ENCODE data around the gene MDGA2.

DNA sequence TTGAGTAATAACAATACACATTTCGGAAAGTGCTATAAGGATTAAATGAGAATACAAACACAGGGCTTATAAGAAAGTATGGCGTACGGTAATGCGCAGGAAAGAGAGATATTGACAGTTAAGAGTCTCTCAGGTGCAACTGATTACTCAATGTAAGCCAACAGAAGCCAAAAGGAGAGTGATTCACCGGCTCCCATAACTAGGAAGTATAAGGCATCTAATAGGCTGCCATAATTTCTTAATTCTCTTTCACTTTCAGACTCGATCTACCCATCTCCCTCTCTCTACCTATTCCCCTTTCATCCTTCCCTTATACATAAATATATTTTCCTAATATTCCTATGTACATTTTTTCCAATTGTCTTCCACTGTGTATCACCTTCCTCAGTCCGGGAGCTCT, 90.0 kb downstream of the MDGA2 start:
- TF ChIP-seq, protein P1, sequence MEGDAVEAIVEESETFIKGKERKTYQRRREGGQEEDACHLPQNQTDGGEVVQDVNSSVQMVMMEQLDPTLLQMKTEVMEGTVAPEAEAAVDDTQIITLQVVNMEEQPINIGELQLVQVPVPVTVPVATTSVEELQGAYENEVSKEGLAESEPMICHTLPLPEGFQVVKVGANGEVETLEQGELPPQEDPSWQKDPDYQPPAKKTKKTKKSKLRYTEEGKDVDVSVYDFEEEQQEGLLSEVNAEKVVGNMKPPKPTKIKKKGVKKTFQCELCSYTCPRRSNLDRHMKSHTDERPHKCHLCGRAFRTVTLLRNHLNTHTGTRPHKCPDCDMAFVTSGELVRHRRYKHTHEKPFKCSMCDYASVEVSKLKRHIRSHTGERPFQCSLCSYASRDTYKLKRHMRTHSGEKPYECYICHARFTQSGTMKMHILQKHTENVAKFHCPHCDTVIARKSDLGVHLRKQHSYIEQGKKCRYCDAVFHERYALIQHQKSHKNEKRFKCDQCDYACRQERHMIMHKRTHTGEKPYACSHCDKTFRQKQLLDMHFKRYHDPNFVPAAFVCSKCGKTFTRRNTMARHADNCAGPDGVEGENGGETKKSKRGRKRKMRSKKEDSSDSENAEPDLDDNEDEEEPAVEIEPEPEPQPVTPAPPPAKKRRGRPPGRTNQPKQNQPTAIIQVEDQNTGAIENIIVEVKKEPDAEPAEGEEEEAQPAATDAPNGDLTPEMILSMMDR (IDR thresholded peaks at IDR 0.05): no peak
- no peak for TF ChIP-seq POLR2A (IDR thresholded peaks at IDR 0.05)

All from uterus (tissue), 2 donors.